ENCODE results near the gene SLC12A4.

DNA sequence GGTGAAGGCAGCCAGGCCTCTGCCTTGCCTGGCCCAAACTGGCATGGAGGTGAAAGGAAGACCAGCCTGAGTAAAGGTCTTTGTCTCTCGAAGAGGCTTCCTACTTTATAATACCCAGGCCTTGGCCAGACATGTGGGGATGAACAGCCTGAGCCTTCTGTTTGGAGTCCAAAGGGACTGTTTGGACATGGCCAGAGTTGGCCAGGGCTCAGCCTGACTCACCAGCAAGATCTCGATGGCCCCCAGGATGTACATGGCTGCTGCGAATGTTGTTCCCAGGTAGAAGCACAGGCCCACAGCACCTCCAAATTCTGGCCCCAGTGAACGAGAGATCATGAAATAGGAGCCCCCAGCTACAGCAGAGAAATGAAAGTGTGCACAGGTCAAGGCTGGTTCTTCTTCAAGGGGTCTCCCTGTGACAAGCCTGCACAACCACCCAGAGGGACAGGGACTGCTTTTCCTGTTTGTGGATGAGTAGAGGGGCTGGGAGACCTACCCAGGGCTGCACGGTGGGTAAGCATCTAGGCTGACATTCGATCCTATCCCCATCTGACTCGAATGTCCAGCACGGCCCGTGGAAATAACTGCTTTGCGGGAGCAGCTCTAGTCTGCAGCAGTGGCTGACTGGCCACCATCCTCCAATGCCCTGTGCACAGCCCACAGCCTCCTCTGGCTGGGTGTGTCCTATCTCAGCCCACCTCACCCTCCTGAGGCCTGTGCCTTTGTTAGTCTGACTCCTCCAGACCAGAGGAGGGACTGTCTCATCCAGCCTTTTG lies 13.8 kb downstream of the SLC12A4 start:
- TF ChIP-seq, protein P1, sequence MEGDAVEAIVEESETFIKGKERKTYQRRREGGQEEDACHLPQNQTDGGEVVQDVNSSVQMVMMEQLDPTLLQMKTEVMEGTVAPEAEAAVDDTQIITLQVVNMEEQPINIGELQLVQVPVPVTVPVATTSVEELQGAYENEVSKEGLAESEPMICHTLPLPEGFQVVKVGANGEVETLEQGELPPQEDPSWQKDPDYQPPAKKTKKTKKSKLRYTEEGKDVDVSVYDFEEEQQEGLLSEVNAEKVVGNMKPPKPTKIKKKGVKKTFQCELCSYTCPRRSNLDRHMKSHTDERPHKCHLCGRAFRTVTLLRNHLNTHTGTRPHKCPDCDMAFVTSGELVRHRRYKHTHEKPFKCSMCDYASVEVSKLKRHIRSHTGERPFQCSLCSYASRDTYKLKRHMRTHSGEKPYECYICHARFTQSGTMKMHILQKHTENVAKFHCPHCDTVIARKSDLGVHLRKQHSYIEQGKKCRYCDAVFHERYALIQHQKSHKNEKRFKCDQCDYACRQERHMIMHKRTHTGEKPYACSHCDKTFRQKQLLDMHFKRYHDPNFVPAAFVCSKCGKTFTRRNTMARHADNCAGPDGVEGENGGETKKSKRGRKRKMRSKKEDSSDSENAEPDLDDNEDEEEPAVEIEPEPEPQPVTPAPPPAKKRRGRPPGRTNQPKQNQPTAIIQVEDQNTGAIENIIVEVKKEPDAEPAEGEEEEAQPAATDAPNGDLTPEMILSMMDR (IDR thresholded peaks at IDR 0.05) = no peak
- no peak for TF ChIP-seq POLR2A (IDR thresholded peaks at IDR 0.05; ENCODE audit: low read length)
- TF ChIP-seq, protein P2, sequence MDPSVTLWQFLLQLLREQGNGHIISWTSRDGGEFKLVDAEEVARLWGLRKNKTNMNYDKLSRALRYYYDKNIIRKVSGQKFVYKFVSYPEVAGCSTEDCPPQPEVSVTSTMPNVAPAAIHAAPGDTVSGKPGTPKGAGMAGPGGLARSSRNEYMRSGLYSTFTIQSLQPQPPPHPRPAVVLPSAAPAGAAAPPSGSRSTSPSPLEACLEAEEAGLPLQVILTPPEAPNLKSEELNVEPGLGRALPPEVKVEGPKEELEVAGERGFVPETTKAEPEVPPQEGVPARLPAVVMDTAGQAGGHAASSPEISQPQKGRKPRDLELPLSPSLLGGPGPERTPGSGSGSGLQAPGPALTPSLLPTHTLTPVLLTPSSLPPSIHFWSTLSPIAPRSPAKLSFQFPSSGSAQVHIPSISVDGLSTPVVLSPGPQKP (IDR thresholded peaks at IDR 0.05; ENCODE audit: low read depth, low read length) = no peak
- TF ChIP-seq SMC3 (IDR thresholded peaks at IDR 0.05) = no peak
- no peak for TF ChIP-seq EP300 (IDR thresholded peaks at IDR 0.05)
- TF ChIP-seq ZSCAN20 (CRISPR knock-in tag; IDR thresholded peaks at IDR 0.05) = no peak
- TF ChIP-seq REST (IDR thresholded peaks at IDR 0.05) = no peak
- TF ChIP-seq PHF8 (IDR thresholded peaks at IDR 0.05; ENCODE audit: borderline replicate concordance, low read depth) = no peak
- no peak for TF ChIP-seq CHD4 (IDR thresholded peaks at IDR 0.05; ENCODE audit: borderline replicate concordance)
- TF ChIP-seq TP53 (CRISPR knock-in tag; IDR thresholded peaks at IDR 0.05) = no peak
- TF ChIP-seq CBX2 (IDR thresholded peaks at IDR 0.05; ENCODE audit: borderline replicate concordance, low read depth) = no peak

All from A549 (cell line).